ENCODE results near the gene XPO4.

Gene XPO4

DNA sequence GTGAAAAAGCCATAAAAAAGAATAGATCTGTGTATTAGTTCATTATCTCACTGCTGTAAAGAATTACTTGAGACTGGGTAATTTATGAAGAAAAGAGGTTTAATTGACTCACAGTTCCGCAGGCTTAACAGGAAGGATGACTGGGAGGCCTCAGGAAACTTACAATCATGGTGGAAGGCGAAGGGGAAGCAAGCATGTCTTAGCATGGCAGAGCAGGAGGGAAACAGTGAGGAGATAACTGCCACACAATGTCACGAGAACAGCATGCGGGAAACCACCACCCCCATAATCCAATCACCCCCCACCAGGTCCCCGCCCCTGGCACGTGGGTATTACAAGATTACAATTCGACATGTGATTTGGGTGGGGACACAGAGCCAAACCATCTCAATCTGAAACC lies 89.7 kb downstream of the XPO4 start:
- Histone ChIP-seq H3K79me2 (ENCODE audit: insufficient read depth, low read depth) (no peaks in the 10 kb centered on the region), H3K4me3 (IDR thresholded peaks at IDR 0.05; ENCODE audit: insufficient read depth, low read depth, low read length) (no peak overlapping the region), H3K27me3 (ENCODE audit: insufficient read depth, low read depth) (no peaks in the 10 kb centered on the region), H3K36me3 (ENCODE audit: insufficient read depth) (no peaks in the 10 kb centered on the region), H3K4me1 (ENCODE audit: low read depth, poor library complexity, severe bottlenecking) (no peaks in the 10 kb centered on the region), H3K4me2 (no peak overlapping the region), H4K20me1 (ENCODE audit: insufficient read depth) (no peaks in the 10 kb centered on the region), H2AFZ (ENCODE audit: low read depth) (no peak overlapping the region), H3K27ac (no peak overlapping the region), H3K9ac (no peak overlapping the region)
- TF ChIP-seq, protein P1, sequence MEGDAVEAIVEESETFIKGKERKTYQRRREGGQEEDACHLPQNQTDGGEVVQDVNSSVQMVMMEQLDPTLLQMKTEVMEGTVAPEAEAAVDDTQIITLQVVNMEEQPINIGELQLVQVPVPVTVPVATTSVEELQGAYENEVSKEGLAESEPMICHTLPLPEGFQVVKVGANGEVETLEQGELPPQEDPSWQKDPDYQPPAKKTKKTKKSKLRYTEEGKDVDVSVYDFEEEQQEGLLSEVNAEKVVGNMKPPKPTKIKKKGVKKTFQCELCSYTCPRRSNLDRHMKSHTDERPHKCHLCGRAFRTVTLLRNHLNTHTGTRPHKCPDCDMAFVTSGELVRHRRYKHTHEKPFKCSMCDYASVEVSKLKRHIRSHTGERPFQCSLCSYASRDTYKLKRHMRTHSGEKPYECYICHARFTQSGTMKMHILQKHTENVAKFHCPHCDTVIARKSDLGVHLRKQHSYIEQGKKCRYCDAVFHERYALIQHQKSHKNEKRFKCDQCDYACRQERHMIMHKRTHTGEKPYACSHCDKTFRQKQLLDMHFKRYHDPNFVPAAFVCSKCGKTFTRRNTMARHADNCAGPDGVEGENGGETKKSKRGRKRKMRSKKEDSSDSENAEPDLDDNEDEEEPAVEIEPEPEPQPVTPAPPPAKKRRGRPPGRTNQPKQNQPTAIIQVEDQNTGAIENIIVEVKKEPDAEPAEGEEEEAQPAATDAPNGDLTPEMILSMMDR (conservative IDR thresholded peaks at IDR 0.05; ENCODE audit: low read depth, low read length), result no peak

DNA sequence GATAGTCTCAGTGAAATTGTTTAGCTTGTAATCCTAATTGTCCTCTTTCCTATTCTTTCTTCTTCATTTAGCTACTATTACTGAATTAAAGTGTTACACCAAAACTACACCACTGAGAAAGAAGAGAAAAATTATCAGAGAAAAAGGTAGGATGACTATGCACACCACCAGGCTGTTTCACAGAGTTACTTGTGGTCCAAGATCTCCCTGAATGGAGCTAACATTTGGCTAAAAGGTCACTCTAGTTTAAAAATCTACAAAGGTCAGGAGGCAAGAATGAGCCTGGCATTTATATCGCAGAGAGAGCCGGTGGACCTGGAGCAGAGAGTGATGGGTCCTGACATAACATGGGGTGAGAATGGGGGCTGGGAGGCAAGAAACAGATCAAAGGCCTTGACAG lies 91.7 kb downstream of the XPO4 start:
- TF ChIP-seq, protein P1 (conservative IDR thresholded peaks at IDR 0.05; ENCODE audit: low read depth, low read length), result no peak
- no peak overlapping the region for H3K4me3 ChIP-seq (IDR thresholded peaks at IDR 0.05; ENCODE audit: insufficient read depth, low read depth, low read length)
- H4K20me1 ChIP-seq (ENCODE audit: insufficient read depth), result no peaks in the 10 kb centered on the region
- H3K4me2 ChIP-seq, result no peak overlapping the region
- H3K79me2 ChIP-seq (ENCODE audit: insufficient read depth, low read depth), result no peaks in the 10 kb centered on the region
- H3K27me3 ChIP-seq (ENCODE audit: insufficient read depth, low read depth), result no peaks in the 10 kb centered on the region
- H3K36me3 ChIP-seq (ENCODE audit: insufficient read depth), result no peaks in the 10 kb centered on the region
- H3K4me1 ChIP-seq (ENCODE audit: low read depth, poor library complexity, severe bottlenecking), result no peaks in the 10 kb centered on the region
- no peak overlapping the region for H3K27ac ChIP-seq
- no peak overlapping the region for H3K9ac ChIP-seq
- no peak overlapping the region for H2AFZ ChIP-seq (ENCODE audit: low read depth)

- no peaks in the 10 kb centered on the region for H3K27me3 ChIP-seq (ENCODE audit: insufficient read depth, low read depth)
- H3K36me3 ChIP-seq (ENCODE audit: insufficient read depth), result no peaks in the 10 kb centered on the region
- no peaks in the 10 kb centered on the region for H4K20me1 ChIP-seq (ENCODE audit: insufficient read depth)
- no peak overlapping the region for H3K9ac ChIP-seq
- H3K4me3 ChIP-seq (IDR thresholded peaks at IDR 0.05; ENCODE audit: insufficient read depth, low read depth, low read length), result no peak overlapping the region
- no peak overlapping the region for H2AFZ ChIP-seq (ENCODE audit: low read depth)
- no peaks in the 10 kb centered on the region for H3K79me2 ChIP-seq (ENCODE audit: insufficient read depth, low read depth)
- no peak overlapping the region for H3K27ac ChIP-seq
- no peak overlapping the region for H3K4me2 ChIP-seq
- no peaks in the 10 kb centered on the region for H3K4me1 ChIP-seq (ENCODE audit: low read depth, poor library complexity, severe bottlenecking)
- TF ChIP-seq, protein P1 (conservative IDR thresholded peaks at IDR 0.05; ENCODE audit: low read depth, low read length), result no peak
Measured at GRCh38 chr13:20808874-20809273, 93.7 kb downstream of the XPO4 start.

- H3K27me3 ChIP-seq (ENCODE audit: insufficient read depth, low read depth), result no peaks in the 10 kb centered on the region
- no peak overlapping the region for H3K27ac ChIP-seq
- H3K4me2 ChIP-seq, result no peak overlapping the region
- H3K79me2 ChIP-seq (ENCODE audit: insufficient read depth, low read depth), result no peaks in the 10 kb centered on the region
- no peaks in the 10 kb centered on the region for H4K20me1 ChIP-seq (ENCODE audit: insufficient read depth)
- no peaks in the 10 kb centered on the region for H3K36me3 ChIP-seq (ENCODE audit: insufficient read depth)
- TF ChIP-seq, protein P1 (conservative IDR thresholded peaks at IDR 0.05; ENCODE audit: low read depth, low read length), result no peak
- H2AFZ ChIP-seq (ENCODE audit: low read depth), result no peak overlapping the region
- no peak overlapping the region for H3K9ac ChIP-seq
- no peaks in the 10 kb centered on the region for H3K4me1 ChIP-seq (ENCODE audit: low read depth, poor library complexity, severe bottlenecking)
- no peak overlapping the region for H3K4me3 ChIP-seq (IDR thresholded peaks at IDR 0.05; ENCODE audit: insufficient read depth, low read depth, low read length)
Measured at GRCh38 chr13:20803180-20803965, 99.2 kb downstream of the XPO4 start.
